Endothelial cell of umbilical vein (primary cell): Measurements from ENCODE around the gene HECW1. TPM values are rescaled to one million over a fixed set of nuclear protein-coding genes. Genes with fewer than 3 reads are reported as not detected.

Experiments
- BruUV-seq: library from RNA; stranded (reverse); fragments of 400-500 nt; replicated peaks from 2 replicates; lab custom pipeline; 2021; lab: Mats Ljungman, UMichigan
- CTCF ChIA-PET: fragments of 300-600, 350-600 bp; sonication (Branson Sonifier 250); formaldehyde crosslinking; loops from one replicate; lab custom pipeline; 2021; ENCODE audit warnings: antibody characterized with exemption, inconsistent platforms; lab: Charles Lee
- POLR2A ChIA-PET: fragments of 300-600, 350-600 bp; sonication (Branson Sonifier 250); formaldehyde crosslinking; loops from one replicate; lab custom pipeline; 2021; ENCODE audit warnings: antibody characterized with exemption, inconsistent platforms; lab: Charles Lee
- DNase-seq: peaks from one replicate; pipeline ENCODE4 v3.0.0-alpha.2; 2011; ENCODE audit warnings: low read depth, low spot score
- FAIRE-seq: peaks from 2 replicates; lab custom pipeline; 2011; peaks lifted over from hg19 to GRCh38; lab: Jason Lieb, UNC
- H2AFZ ChIP-seq: 2 replicates; pipeline ENCODE4 v1.6.0; 2012; ENCODE audit warnings: low read depth, low read length, control low read depth, inconsistent platforms
- H3K27ac ChIP-seq: 2 replicates; pipeline ENCODE4 v1.5.1; 2011; ENCODE audit warnings: low read depth, mild to moderate bottlenecking, control low read depth, low read length, moderate library complexity; ENCODE audit not compliant: insufficient read depth
- H3K27me3 ChIP-seq, 2 experiments: 2 replicates each; pipeline versions ENCODE4 v1.6.0 to v1.6.1; 2011; ENCODE audit warnings: low read length in 2 of 2, mixed read lengths in 1 of 2; ENCODE audit not compliant: control insufficient read depth in 2 of 2, insufficient read depth in 2 of 2
- H3K36me3 ChIP-seq, 2 experiments: 2 replicates in 1 of 2; 3 replicates in 1 of 2; pipeline ENCODE4 v1.5.1; 2011; ENCODE audit warnings: low read length in 2 of 2, mild to moderate bottlenecking in 1 of 2, moderate library complexity in 1 of 2; ENCODE audit not compliant: control insufficient read depth in 2 of 2, insufficient read depth in 2 of 2; ENCODE audit errors: extremely low read depth in 1 of 2
- H3K4me1 ChIP-seq: 3 replicates; pipeline ENCODE4 v1.5.1; 2011; ENCODE audit warnings: mild to moderate bottlenecking, low read length; ENCODE audit not compliant: control insufficient read depth, insufficient read depth; ENCODE audit errors: extremely low read depth
- H3K4me2 ChIP-seq: 2 replicates; pipeline ENCODE4 v1.6.1; 2011; ENCODE audit warnings: low read length, control low read depth, mixed read lengths; ENCODE audit not compliant: insufficient read depth
- H3K4me3 ChIP-seq, 3 experiments: fragments of 200-600 bp in 1 of 3; sonication (generic), shearing (Covaris generic) in 1 of 3; replicated peaks in 1 of 3; 2 replicates each; pipeline ENCODE4 v1.5.1; 2011 to 2016; ENCODE audit warnings: control low read depth in 3 of 3, low read length in 3 of 3, mild to moderate bottlenecking in 2 of 3, inconsistent platforms in 1 of 3, low read depth in 1 of 3, moderate library complexity in 1 of 3; ENCODE audit not compliant: insufficient read depth in 1 of 3
- H3K79me2 ChIP-seq: 2 replicates; pipeline ENCODE4 v1.6.0; 2012; ENCODE audit warnings: low read length, inconsistent platforms; ENCODE audit not compliant: control insufficient read depth, insufficient read depth
- H3K9ac ChIP-seq: replicated peaks from 2 replicates; pipeline ENCODE3; 2011; ENCODE audit warnings: low read length, control low read depth; ENCODE audit not compliant: insufficient read depth; ENCODE audit errors: extremely low read depth
- H3K9me1 ChIP-seq: replicated peaks from 3 replicates; pipeline ENCODE4 v1.6.0; 2011; ENCODE audit warnings: mild to moderate bottlenecking, low read length; ENCODE audit not compliant: control insufficient read depth, insufficient read depth; ENCODE audit errors: extremely low read depth
- H3K9me3 ChIP-seq: replicated peaks from 2 replicates; pipeline ENCODE4 v1.5.1; 2012; ENCODE audit warnings: low read length, inconsistent platforms; ENCODE audit not compliant: control insufficient read depth, insufficient read depth
- H4K20me1 ChIP-seq: replicated peaks from 2 replicates; pipeline ENCODE3; 2011; ENCODE audit warnings: mild to moderate bottlenecking, low read length; ENCODE audit not compliant: control insufficient read depth, insufficient read depth; ENCODE audit errors: extremely low read depth
- CTCF ChIP-seq, 2 donors: IDR thresholded peaks; 1 replicate in 1 of 2; 2 replicates in 1 of 2; pipeline ENCODE4 v1.5.1; 2011; ENCODE audit warnings: low read length in 2 of 2, mild to moderate bottlenecking in 2 of 2, moderate library complexity in 2 of 2, control low read depth in 1 of 2, inconsistent platforms in 1 of 2, low read depth in 1 of 2; ENCODE audit not compliant: insufficient read depth in 1 of 2; ENCODE audit errors: extremely low read depth in 1 of 2
- EZH2 ChIP-seq: IDR thresholded peaks from 2 replicates; pipeline ENCODE4 v1.6.1; 2012; ENCODE audit warnings: borderline replicate concordance, low read depth, mild to moderate bottlenecking, moderate library complexity, low read length, inconsistent platforms; ENCODE audit not compliant: severe bottlenecking
- FOS ChIP-seq: IDR thresholded peaks from 2 replicates; pipeline ENCODE4 v1.6.1; 2011; ENCODE audit warnings: mild to moderate bottlenecking, low read length, moderate library complexity, borderline replicate concordance; ENCODE audit not compliant: insufficient read depth
- GATA2 ChIP-seq: IDR thresholded peaks from 2 replicates; pipeline ENCODE4 v1.7.0; 2011; ENCODE audit warnings: low read depth, mild to moderate bottlenecking, moderate library complexity, mixed read lengths, low read length; ENCODE audit not compliant: insufficient read length, insufficient read depth
- JUN ChIP-seq: IDR thresholded peaks from 2 replicates; pipeline ENCODE4 v1.6.1; 2011; ENCODE audit warnings: borderline replicate concordance, low read depth; ENCODE audit not compliant: insufficient read length, insufficient read depth
- MAX ChIP-seq: IDR thresholded peaks from 2 replicates; pipeline ENCODE4 v1.6.1; 2011; ENCODE audit not compliant: insufficient read depth, insufficient read length
- MYC ChIP-seq: IDR thresholded peaks from one replicate; pipeline ENCODE4 v1.6.1; 2011; ENCODE audit warnings: mild to moderate bottlenecking, low read depth, low read length
- POLR2A ChIP-seq: IDR thresholded peaks from 2 replicates; pipeline ENCODE4 v1.6.1; 2012; ENCODE audit warnings: low read depth, mild to moderate bottlenecking, control low read depth, low read length
- POLR2AphosphoS5 ChIP-seq: IDR thresholded peaks from 2 replicates; pipeline ENCODE4 v1.6.1; 2012; ENCODE audit warnings: low read depth, mild to moderate bottlenecking, control low read depth, low read length, moderate library complexity; ENCODE audit not compliant: insufficient read depth
- dilution Hi-C: fragments of 300-500 bp; cut with MboI; formaldehyde crosslinking; loops from one replicate; pipeline ENCODE4 v1.15.0; 2019; ENCODE audit warnings: low sequenced_read_pairs; ENCODE audit not compliant: extremely low pct_ligation_motif_present
- intact Hi-C: fragments of 100-400 bp; cut with micrococcal nuclease; formaldehyde crosslinking; loops from one replicate; pipeline ENCODE4 v1.10.0; 2022
- polyA plus RNA-seq, 4 experiments: library from polyadenylated mRNA; depleted of rRNA in 3 of 4; stranded (reverse) in 3 of 4; unstranded in 1 of 4; fragments of >200 nt; gene quantifications; 2 replicates each; pipeline versions ENCODE4 v1.2.1 to v1.2.3, GENCODE V29; 2011 to 2012; ENCODE audit warnings: missing spikeins in 1 of 4
- total RNA-seq: library from RNA; stranded (reverse); gene quantifications from 2 replicates; pipeline ENCODE4 v1.2.3, GENCODE V29; 2021

HECW1 gene
- total and polyA plus RNA-seq, 2 donors (not counting 3 experiments of a cell fraction or from before 2014, with no cell fraction given), result not detected

GRCh38 chr7:43490016-43490415 lies 377.6 kb downstream of the HECW1 start:
- no peak overlapping the region for H3K27ac ChIP-seq
- no TSS peak for BruUV-seq
- H3K9ac ChIP-seq, result no peak overlapping the region
- FAIRE-seq, result no peak
- H3K9me1 ChIP-seq, result no peaks in the 10 kb centered on the region
- intact Hi-C loops, result no loop called here
- no peaks in the 10 kb centered on the region for H3K79me2 ChIP-seq
- no peak overlapping the region for H3K4me2 ChIP-seq
- dilution Hi-C loops, result no loop called here
- no peaks in the 10 kb centered on the region for H3K4me1 ChIP-seq
- peaks cover 2 to 8% of the 10 kb centered on the region in 2 experiments for H3K27me3 ChIP-seq
- H3K36me3 ChIP-seq, result no peaks in the 10 kb centered on the region
- POLR2A ChIA-PET, result no interaction called here
- CTCF ChIA-PET, result interaction anchor here (1.0 kb wide), 1 partner anchor 11 kb away, joined by 3 read pairs; no protein-coding TSS in a partner anchor
- no peak for TF ChIP-seq EZH2
- TF ChIP-seq GATA2, result no peak
- no peak for TF ChIP-seq POLR2A
- no peak for TF ChIP-seq MAX
- no peak for TF ChIP-seq FOS
- no peak for TF ChIP-seq CTCF (IDR thresholded peaks at IDR 0.05; ENCODE audit: extremely low read depth in 1 of 2, insufficient read depth in 1 of 2, low read depth in 1 of 2, low read length in 2 of 2)
- no peak for TF ChIP-seq JUN
- TF ChIP-seq POLR2AphosphoS5, result no peak
- TF ChIP-seq MYC, result no peak
- DNase-seq, result no peak
- no peaks in the 10 kb centered on the region for H4K20me1 ChIP-seq
- H3K4me3 ChIP-seq, result no peak overlapping the region
- H3K9me3 ChIP-seq, result no peaks in the 10 kb centered on the region
- no peak overlapping the region for H2AFZ ChIP-seq
